ENCODE results near the gene RNPEP. TPM values are rescaled to one million over a fixed set of nuclear protein-coding genes. Genes with fewer than 3 reads are reported as not detected.
A peak's percentile ranks its signal among the peaks of the same experiment; 100 is the strongest.
"Not testable (repeated sequence)": the region's sequence is repeated elsewhere in the genome, so short reads cannot be mapped to it uniquely, and the experiment has no call there.

Gene RNPEP
- total RNA-seq, 1 experiment from 2014 or later, result 61.4 TPM

DNA sequence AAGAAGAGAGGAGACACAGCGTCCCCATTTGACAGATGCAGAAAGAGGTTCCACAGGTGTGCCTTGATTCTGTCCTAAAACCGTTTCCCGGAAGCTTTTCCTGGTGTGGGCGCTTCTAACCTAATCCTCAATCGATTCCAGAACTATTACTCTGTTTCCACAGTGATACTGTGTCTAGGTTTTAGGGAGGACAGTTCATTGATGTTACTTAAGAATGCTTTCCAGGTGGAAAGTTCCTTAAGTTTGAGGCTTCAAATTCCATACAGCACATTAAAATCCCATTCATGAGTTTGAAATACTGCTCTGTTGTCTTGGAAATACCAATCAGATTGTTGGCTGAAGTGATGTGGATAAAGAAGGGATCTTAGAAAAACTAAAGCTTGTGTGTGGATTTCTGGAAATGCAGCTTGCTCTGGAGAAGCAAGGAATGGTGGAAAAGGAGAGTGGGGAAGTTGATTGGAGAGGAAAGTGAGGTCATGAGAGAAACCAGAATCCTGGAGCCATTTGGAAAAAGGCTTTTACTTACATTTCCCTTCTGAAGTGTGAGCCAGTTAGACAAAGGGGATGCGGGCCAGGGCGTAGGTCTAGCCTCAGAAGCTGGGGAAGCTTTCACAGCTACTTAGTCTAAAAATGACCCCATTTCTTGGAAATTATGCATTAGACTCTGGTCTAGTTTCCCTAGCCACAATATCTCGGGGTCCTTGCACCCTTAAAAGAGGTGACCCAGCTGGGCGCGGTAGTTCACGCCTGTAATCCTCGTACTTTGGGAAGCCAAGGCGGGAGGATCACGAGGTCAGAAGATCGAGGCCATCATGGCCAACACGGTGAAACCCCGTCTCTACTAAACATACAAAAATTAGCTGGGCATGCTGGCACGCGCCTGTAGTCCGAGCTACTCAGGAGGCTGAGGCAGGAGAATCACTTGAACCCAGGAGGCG, 34.6 kb downstream of the RNPEP start:
- no peak for DNase-seq (ENCODE audit: low read depth, low spot score)
- in situ Hi-C loops (cut with HindIII; ENCODE audit: low pct_unique_long_range_greater_than_20kb, low sequenced_read_pairs), result no loop called here

DNA sequence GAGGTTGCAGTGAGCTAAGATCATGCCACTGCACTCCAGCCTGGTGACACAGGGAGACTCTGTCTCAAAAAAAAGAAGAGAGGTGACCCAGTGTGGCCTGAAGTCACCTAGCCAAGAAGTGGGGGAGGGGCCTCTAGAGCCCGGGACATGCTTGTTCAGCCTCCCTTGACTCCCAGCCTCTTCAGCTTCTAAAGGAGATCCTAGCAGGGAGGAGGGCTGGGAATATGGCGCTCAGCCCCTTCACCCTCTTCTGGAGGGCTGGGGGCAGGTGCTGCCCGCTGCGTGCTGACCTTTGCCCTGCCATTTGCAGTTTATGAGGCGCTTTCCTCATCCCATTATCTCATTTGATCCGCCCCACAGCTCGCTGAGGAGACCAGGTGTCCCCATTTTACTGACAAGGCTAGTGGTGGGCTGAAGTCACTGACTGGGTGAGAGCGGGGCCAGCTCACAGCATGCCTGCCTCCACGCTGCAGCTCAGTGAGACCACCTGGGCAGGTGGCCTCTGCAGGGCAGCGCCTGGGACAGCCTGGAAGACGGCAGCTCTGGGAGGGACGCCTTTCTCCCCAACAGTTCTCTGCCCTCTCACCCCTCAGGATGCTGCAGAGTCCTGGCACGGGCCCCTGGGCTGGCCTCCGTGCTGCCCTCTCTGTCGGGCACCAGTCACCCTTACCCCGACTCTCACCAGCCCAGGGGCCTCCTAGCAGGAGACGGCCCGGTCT, 35.5 kb downstream of the RNPEP start:
- in situ Hi-C loops (cut with HindIII; ENCODE audit: low pct_unique_long_range_greater_than_20kb, low sequenced_read_pairs), result no loop called here
- DNase-seq (ENCODE audit: low read depth, low spot score), result no peak

DNA sequence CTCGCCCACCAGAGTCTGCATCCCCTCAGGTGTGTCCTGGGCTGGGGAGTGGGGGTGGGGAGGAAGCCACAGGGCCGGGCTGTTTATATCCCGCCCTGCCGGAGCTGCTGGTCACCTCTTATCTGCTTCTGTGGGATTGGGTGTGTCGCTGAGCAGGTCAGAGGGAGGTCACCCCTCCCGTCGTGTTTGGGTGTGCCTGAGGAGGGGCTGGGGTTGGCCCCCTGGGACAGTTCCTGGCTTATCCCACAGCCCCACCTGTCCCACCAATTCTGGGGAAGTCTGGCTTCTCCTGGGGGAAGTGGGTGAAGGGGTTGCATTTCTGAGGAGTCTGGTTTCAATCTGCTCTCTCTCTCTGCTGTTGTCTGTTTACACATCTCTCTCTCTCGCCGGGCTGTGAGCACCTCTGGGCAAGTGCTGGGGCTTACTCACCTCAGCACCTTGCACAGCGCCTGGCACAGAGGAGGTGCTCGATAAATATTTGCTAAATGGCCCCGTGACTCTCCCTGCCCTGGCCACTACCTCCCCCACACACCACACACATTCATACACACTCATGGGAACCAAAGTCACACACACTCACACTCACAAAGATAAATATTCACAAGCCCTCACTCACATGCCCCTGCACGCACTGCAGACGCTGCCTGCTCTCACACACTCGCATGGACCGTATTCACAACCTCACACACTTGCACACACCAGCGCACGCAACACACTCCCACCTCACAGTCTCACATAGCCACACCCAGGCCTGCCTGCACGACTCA, 36.2 kb downstream of the RNPEP start:
- DNase-seq (ENCODE audit: low read depth, low spot score), result no peak
- in situ Hi-C loops (cut with HindIII; ENCODE audit: low pct_unique_long_range_greater_than_20kb, low sequenced_read_pairs), result no loop called here

DNA sequence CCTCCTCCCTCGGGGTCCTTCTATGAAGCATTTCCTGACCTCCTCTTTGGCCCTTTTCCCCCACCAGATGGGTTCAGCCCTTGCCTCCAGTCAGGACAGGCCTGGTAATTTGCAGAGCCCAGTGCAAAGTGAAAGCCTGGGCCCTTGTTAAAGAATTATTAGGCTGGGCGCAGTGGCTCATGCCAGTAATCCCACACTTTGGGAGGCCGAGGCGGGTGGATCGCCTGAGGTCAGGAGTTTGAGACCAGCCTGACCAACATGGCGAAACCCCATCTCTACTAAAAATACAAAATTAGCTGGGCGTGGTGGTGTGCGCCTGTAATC, 36.7 kb downstream of the RNPEP start:
- in situ Hi-C loops (cut with HindIII; ENCODE audit: low pct_unique_long_range_greater_than_20kb, low sequenced_read_pairs), result not testable (repeated sequence)

DNA sequence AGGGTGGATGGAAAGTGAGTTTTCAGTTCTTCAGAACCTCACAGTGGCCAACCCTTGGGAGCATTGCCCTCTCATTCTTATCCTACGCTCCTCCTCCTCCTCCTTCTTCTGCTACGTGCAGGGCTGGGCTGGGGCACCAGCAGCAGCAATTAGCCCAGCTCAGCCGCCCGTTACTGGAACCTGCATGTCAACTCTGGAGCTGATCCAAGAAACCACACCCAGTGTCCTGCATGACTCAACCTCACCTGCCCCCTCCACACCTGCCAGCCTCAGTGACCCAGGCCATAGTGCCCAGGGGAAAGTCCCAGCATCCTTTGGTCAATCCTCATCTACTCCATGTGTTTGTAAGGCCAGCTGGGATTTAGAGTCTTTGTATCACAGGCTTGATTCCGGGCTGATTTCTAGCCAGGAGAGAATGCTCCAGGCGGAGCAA, 40.6 kb downstream of the RNPEP start:
- in situ Hi-C loops (cut with HindIII; ENCODE audit: low pct_unique_long_range_greater_than_20kb, low sequenced_read_pairs), result no loop called here
- DNase-seq (ENCODE audit: low read depth, low spot score), result no peak

More for the DNA sequence above, 36.7 kb downstream of the RNPEP start:
- not testable (repeated sequence) for DNase-seq (ENCODE audit: low read depth, low spot score)

DNA sequence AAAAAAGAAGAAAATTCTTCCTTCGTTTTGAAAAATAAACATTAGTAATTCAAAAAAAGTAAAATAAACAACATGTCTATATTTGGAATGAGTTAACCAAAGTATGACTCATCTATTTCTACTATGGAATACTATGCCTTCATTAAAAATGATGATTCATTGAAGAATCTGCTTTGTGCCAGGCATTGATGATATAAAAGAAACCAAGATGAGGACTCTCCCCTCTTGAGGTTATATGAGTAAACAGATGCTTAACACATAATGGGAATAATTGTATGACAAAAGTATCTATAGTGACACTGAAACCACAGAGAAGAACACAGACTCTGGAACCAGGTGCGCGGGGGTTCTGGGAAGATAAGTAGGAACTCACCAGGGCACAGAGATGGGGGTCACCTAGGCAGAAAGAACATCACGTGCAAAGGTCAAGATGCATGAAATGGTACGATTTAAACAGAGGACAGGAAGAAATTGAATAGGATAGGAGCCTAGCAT, 46.8 kb downstream of the RNPEP start:
- DNase-seq (ENCODE audit: low read depth, low spot score), result peak; percentile 20
- in situ Hi-C loops (cut with HindIII; ENCODE audit: low pct_unique_long_range_greater_than_20kb, low sequenced_read_pairs), result no loop called here

DNA sequence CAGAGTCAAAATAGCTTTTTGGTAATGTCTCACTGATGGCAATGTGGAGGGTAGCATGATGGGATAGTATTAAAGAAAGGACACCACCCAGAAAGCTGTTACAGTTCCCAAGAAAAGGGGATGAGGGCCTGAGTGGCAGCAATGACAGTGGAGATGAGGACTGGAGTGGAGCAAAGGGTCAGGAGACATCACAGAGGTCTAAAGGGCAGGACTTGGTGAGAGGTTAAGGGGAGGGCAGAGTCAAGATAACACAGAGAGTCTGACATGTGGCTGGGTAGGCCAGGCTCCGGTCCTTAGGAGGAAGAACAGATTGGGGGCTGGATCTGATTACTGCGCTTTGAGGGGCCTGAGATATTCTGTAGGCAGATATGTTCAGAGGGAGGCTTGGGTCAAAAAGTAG, 47.3 kb downstream of the RNPEP start:
- DNase-seq (ENCODE audit: low read depth, low spot score), result no peak
- in situ Hi-C loops (cut with HindIII; ENCODE audit: low pct_unique_long_range_greater_than_20kb, low sequenced_read_pairs), result no loop called here

DNA sequence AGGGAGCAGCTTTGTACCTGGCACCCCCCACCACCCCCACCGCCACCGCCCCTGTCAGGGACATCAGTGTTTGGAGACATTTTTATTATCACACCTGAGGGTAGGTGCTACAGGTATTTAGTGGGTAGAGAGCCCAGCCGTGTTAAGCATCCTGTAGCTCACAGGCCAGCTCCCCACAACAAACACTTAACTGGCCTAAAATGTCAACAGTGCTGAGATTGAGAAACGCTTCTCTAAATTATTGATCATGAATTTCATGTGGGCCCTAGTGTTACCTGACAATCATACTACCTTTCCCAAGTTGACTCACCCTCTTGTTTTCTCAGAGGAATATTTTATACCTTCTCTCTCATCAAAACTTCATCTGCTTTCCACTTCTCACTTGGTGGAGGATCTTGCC, 49.3 kb downstream of the RNPEP start:
- in situ Hi-C loops (cut with HindIII; ENCODE audit: low pct_unique_long_range_greater_than_20kb, low sequenced_read_pairs), result no loop called here
- no peak for DNase-seq (ENCODE audit: low read depth, low spot score)

DNA sequence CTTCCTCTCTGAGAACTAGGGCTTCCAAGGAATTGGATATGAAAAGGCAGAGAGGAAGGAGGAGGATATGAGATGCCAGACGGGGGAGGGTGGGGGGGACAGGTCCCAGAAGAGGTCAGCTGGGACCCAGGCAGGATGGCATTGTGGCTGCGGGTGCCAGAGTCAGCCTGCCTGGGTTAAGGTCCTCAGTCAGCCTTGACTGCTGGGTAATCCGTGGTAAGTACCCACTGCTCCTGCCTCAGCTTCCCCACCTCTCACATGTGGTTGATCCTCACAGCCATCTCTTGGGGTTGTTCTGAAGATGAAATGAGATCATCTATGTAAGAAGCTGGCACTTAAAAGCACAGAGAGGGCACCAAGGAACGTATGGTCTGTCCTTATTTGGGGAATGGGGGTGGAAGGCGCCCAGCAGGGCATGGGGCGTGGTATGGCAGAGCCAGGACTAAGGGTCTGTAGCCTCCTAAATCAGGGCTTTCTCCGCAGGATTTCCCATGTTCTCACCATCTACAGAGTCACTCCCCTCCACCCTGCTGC, 51.8 kb downstream of the RNPEP start:
- in situ Hi-C loops (cut with HindIII; ENCODE audit: low pct_unique_long_range_greater_than_20kb, low sequenced_read_pairs), result no loop called here
- no peak for DNase-seq (ENCODE audit: low read depth, low spot score)

DNA sequence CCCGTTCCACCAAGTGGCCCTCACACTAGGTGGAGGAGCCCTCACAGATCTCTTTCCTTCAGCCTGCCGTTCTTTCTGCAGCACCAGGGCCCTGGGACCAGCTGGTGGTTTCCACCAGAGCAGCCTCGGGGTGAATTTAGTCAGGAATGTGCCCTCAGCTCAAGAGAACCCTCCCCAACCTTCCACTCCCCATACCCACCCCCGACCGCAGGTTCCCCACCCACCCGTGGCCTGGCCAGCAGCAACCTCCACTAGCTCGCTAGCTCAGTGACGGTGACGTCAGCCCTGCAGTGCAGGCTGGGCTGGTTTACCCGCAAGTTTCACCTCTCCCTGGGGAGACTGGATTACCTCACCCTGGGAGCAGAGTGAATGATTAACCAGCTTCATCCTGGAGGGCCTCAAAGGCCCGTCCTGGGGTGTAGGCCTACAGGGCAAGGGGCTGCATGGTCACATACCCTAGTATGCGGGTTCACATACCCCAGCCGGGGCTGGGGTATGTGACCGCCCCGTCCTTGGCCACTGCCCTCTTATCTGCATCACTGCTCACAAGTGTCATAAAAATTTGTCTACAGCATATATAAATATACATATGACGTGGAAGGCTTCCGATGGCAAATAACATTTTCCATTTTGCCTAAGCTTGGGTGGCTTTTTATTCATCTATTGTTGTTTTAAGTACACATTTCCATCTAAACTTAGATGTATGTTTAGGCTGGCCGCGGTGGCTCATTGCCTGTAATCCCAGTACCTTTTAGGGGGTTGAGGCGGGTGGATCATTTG, 52.4 kb downstream of the RNPEP start:
- in situ Hi-C loops (cut with HindIII; ENCODE audit: low pct_unique_long_range_greater_than_20kb, low sequenced_read_pairs), result no loop called here
- DNase-seq (ENCODE audit: low read depth, low spot score), result no peak

DNA sequence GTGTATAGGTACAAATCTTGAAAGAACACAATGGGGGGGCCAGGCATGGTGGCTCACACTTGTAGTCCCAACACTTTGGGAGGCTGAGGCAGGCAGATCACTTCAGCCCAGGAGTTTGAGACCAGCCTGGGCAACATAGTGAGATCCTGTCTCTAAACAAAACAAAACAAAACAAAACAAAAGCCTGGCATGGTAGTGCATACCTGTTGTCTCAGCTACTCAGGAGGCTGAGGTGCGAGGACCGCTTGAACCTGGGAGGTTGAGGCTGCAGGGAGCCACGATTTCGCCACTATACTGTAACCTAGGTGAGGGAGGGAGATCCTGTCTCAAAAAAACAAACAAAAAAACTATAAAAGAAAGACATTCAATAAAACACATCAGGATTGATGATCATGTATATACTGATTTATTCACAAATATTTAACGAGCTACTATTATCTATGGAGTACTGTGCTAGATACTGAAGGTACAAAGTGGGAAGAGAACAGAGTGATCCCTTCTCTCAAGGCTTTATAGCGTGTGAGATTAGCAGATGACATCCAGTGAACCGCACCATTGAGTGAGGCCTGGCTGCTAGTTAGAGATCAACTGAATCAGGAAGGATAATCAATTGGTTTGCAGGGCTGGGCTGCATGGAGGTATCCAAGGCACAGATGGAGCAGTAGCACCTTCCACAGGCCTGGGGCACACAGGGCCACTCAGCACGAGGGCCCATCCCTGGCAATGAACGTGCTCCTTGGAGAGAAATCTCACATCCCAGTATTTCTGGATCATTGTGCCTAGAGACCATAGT, 54.3 kb downstream of the RNPEP start:
- no peak for DNase-seq (ENCODE audit: low read depth, low spot score)
- in situ Hi-C loops (cut with HindIII; ENCODE audit: low pct_unique_long_range_greater_than_20kb, low sequenced_read_pairs), result no loop called here

DNA sequence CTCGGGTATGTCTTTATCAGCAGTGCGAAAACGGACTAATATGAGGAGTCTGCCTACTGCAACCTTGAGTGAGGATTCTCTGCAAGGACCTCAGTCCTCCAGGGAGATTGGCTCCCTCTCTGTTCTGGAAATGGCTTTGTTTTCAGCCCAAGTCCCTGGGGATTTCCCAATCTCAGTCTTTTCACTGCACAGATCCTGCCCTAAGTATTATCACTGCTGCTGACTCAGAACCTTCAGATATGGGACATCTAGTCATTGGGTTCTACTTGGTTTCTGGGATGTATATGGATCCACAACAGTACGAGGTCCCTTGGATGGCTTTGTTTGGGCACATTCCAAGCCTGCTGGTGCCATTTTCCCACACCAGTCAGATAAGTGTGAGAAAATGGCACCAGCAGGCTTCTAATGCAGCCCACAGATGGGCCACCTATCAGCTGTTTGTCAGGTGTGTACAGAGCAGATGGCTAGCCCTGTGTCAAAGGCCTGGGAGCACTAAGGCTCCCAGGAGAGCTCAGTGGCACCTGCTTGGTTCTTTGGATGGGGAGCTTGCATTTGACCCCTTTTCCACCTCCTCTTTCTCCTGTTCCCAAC, 55.4 kb downstream of the RNPEP start:
- in situ Hi-C loops (cut with HindIII; ENCODE audit: low pct_unique_long_range_greater_than_20kb, low sequenced_read_pairs), result no loop called here
- no peak for DNase-seq (ENCODE audit: low read depth, low spot score)

DNA sequence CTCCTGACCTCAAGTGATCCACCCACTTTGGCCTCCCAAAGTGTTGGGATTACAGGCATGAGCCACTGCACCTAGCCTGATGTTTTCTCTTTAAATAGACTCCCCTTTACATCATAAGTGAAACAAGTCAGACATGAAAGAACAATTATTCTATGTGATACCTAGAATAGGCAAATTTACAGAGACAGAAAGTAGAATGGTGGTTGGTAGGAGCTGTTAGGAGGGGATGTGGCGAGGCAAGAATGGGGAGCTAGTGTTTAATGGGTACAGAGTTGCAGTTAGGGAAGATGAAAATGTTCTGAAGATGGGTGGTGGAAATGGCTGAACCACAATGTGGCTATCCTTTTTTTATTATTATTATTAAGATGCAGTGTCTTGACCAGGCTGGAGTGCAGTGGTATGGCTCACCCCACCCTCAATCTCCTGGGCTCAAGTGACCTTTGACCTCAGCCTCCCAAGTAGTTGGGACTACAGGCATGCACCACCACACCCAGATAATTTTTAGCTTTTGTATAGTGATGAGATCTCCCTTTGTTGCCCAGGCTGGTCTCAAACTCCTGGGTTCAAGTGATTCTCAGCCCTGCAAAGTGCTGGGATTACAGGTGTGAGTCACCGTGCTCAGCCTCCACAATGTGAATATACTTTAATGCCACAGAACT, 56.4 kb downstream of the RNPEP start:
- in situ Hi-C loops (cut with HindIII; ENCODE audit: low pct_unique_long_range_greater_than_20kb, low sequenced_read_pairs), result no loop called here
- no peak for DNase-seq (ENCODE audit: low read depth, low spot score)

DNA sequence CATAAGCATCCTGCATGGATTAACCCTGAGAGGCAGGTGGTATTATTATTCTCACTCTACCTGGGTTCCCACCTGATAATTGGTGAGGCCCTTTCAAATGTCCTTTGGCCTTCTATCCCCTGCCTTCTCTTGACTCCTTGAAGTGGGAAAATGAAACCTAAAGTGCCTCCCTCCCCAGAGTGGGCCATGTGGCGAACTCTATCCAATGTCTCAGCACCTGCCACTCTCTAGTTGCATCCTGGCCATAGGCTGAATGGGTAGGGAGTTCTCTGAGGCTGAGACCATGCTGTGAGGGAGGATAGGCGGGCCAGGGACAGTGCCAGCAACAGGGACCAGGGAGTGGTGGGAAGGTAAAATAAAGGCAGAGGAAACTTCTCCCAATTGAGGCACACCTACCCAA, 63.3 kb downstream of the RNPEP start:
- in situ Hi-C loops (cut with HindIII; ENCODE audit: low pct_unique_long_range_greater_than_20kb, low sequenced_read_pairs), result no loop called here
- DNase-seq (ENCODE audit: low read depth, low spot score), result no peak

DNA sequence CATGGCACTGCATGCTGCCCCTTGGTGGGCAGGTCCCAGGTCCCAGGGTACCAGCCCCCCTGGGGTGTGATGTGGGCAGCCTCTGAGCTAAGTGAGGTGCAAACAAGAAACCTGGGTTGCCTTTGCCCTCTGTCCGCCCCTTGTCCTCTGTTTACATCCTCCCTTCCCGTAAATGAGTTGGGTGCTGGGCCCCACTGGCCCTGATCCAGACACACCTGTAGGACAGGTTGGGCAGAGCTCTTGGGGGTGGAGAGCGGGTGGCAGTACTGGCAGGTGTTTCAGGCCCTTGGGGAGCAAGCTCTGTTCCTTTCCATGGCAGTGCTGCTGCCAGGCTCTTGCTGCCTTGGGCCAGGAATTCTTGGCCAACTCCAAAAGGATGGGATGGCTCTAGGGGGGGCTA, 63.8 kb downstream of the RNPEP start:
- DNase-seq (ENCODE audit: low read depth, low spot score), result no peak
- in situ Hi-C loops (cut with HindIII; ENCODE audit: low pct_unique_long_range_greater_than_20kb, low sequenced_read_pairs), result no loop called here
